GM12878 (cell line): ENCODE results near the gene PDCD1LG2. TPM values are rescaled to one million over a fixed set of nuclear protein-coding genes. Genes with fewer than 3 reads are reported as not detected.

ENCODE experiments used
- ATAC-seq: fragments of 200-7000 bp; cut with Tn5 transposase; 3 replicates; pipeline ENCODE4 v1.9.1; 2020; ENCODE audit warnings: mild to moderate bottlenecking, moderate library complexity
- BruUV-seq: library from RNA; stranded (reverse); fragments of 400-500 nt; replicated peaks from 2 replicates; lab custom pipeline; 2021; lab: Mats Ljungman, UMichigan
- CTCF ChIA-PET: fragments of 300-600 bp; sonication (Branson Sonifier 250); formaldehyde crosslinking; extraction: SDS; loops from one replicate; lab custom pipeline; 2021; ENCODE audit warnings: inconsistent platforms; lab: Yijun Ruan, JAX
- POLR2A ChIA-PET: fragments of 350-600 bp; formaldehyde crosslinking; extraction: SDS; loops from one replicate; lab custom pipeline; 2021; ENCODE audit warnings: inconsistent platforms; lab: Charles Lee
- RAD21 ChIA-PET: fragments of 300-600 bp; sonication (Branson Sonifier 250); formaldehyde crosslinking; loops from one replicate; lab custom pipeline; 2023; ENCODE audit warnings: antibody characterized with exemption; ENCODE audit not compliant: unreplicated experiment; lab: Charles Lee
- SMC1A ChIA-PET: fragments of 300-600 bp; sonication (Branson Sonifier 250); formaldehyde crosslinking; loops from one replicate; lab custom pipeline; 2023; ENCODE audit not compliant: unreplicated experiment, uncharacterized antibody; lab: Charles Lee
- DNase-seq: peaks from one replicate; pipeline ENCODE4 v3.0.0-alpha.2; 2011; ENCODE audit warnings: low read depth, low spot score
- FAIRE-seq: peaks from 3 replicates; lab custom pipeline; 2011; peaks lifted over from hg19 to GRCh38; lab: Jason Lieb, UNC
- H2AFZ ChIP-seq: 2 replicates; pipeline ENCODE4 v1.6.0; 2011; ENCODE audit warnings: low read depth, low read length, control low read depth; ENCODE audit not compliant: control insufficient read depth
- H3K27ac ChIP-seq: 2 replicates; pipeline ENCODE4 v1.5.1; 2011; ENCODE audit warnings: control low read depth; ENCODE audit not compliant: control insufficient read depth, insufficient read depth
- H3K27me3 ChIP-seq, 2 experiments: replicated peaks in 1 of 2; 2 replicates each; pipeline versions ENCODE4 v1.6.0 to v1.6.1; 2011; ENCODE audit warnings: low read length in 1 of 2; ENCODE audit not compliant: control insufficient read depth in 2 of 2, insufficient read depth in 2 of 2
- H3K36me3 ChIP-seq, 2 experiments: 2 replicates each; pipeline ENCODE4 v1.5.1; 2011; ENCODE audit warnings: low read length in 1 of 2; ENCODE audit not compliant: control insufficient read depth in 2 of 2, insufficient read depth in 2 of 2
- H3K4me1 ChIP-seq: 2 replicates; pipeline ENCODE4 v1.6.1; 2011; ENCODE audit warnings: mild to moderate bottlenecking, low read length, moderate library complexity, mixed read lengths; ENCODE audit not compliant: control insufficient read depth, insufficient read depth
- H3K4me2 ChIP-seq: 2 replicates; pipeline ENCODE4 v1.6.0; 2011; ENCODE audit warnings: control low read depth; ENCODE audit not compliant: control insufficient read depth, insufficient read depth
- H3K4me3 ChIP-seq: fragments of 200-600 bp; sonication (generic); 2 replicates; pipeline ENCODE4 v1.5.1; 2016
- H3K79me2 ChIP-seq: 2 replicates; pipeline ENCODE4 v1.6.0; 2011; ENCODE audit warnings: low read length; ENCODE audit not compliant: control insufficient read depth, insufficient read depth
- H3K9ac ChIP-seq: 2 replicates; pipeline ENCODE4 v1.8.0; 2011; ENCODE audit warnings: low read length, control low read depth, mixed read lengths; ENCODE audit not compliant: control insufficient read depth, insufficient read depth
- H3K9me3 ChIP-seq: replicated peaks from 3 replicates; pipeline ENCODE4 v1.5.1; 2011; ENCODE audit warnings: mild to moderate bottlenecking, low read length; ENCODE audit not compliant: control insufficient read depth, insufficient read depth
- H4K20me1 ChIP-seq: 2 replicates; pipeline ENCODE4 v1.6.0; 2011; ENCODE audit not compliant: control insufficient read depth, insufficient read depth
- E4F1 ChIP-seq: fragments of 450-650 bp; IDR thresholded peaks from 2 replicates; pipeline ENCODE4 v1.6.1; 2018; ENCODE audit warnings: borderline replicate concordance, mild to moderate bottlenecking; ENCODE audit not compliant: partially characterized antibody
- PAX8 ChIP-seq: fragments of 450-650 bp; IDR thresholded peaks from 2 replicates; pipeline ENCODE4 v1.6.1; 2017; ENCODE audit warnings: mild to moderate bottlenecking, moderate library complexity
- RAD21 ChIP-seq: IDR thresholded peaks from 2 replicates; pipeline ENCODE4 v1.6.1; 2011; ENCODE audit warnings: mild to moderate bottlenecking, low read depth, low read length, moderate library complexity; ENCODE audit not compliant: insufficient read depth
- TARDBP ChIP-seq: IDR thresholded peaks from 2 replicates; pipeline ENCODE4 v1.6.1; 2016; ENCODE audit warnings: borderline replicate concordance
- WGBS: methylation state at CpG from one replicate; pipeline ENCODE4 v1.1.6; 2016; ENCODE audit warnings: low lambda C conversion rate; ENCODE audit not compliant: insufficient replicate concordance, insufficient coverage; ENCODE audit errors: missing lambda C conversion rate; 5-methylcytosine and 5-hydroxymethylcytosine counted together
- in situ Hi-C: fragments of 300-500 bp; cut with MboI; formaldehyde crosslinking; loops from 9 replicates; pipeline ENCODE4 v1.14.3; 2018; ENCODE audit warnings: mixed read lengths
- intact Hi-C: fragments of 100-400 bp; cut with micrococcal nuclease; formaldehyde crosslinking; loops from one replicate; pipeline ENCODE4 v1.14.2; 2022; ENCODE audit not compliant: unreplicated experiment
- polyA plus RNA-seq, 11 experiments: library from polyadenylated mRNA; depleted of rRNA in 4 of 11; unstranded in 6 of 11; stranded (reverse) in 5 of 11; fragments of >200 nt; fragmentation: Nextera tagmentation in 4 of 11; fragmentation: Illumina TruSeq in 1 of 11; extraction: Ambion mirVana in 4 of 11; extraction: Trizol in 1 of 11; gene quantifications; 1 replicate in 1 of 11; 2 replicates in 10 of 11; pipeline versions ENCODE4 v1.2.1 to v1.2.3, GENCODE V29; 2011 to 2016; ENCODE audit warnings: inconsistent platforms in 2 of 11, missing spikeins in 2 of 11, low read depth in 1 of 11
- total RNA-seq, 4 experiments: library from RNA; depleted of rRNA in 3 of 4; stranded (reverse); fragments of >200 nt in 3 of 4; fragmentation: Illumina TruSeq in 1 of 4; extraction: Trizol in 1 of 4; gene quantifications; 2 replicates each; pipeline versions ENCODE4 v1.2.1 to v1.2.3, GENCODE V29; 2013 to 2021

The PDCD1LG2 gene
- total and polyA plus RNA-seq, 10 of the 15 experiments (the other 5 are each of a cell fraction or from before 2014, with no cell fraction given): 1.5 to 37.3 (median 3.0) TPM

- in situ Hi-C loops (no loop called here), intact Hi-C loops (no loop called here)
- DNase-seq: no peak
- no peak overlapping the region for H3K27ac ChIP-seq
- no peak overlapping the region for H3K4me2 ChIP-seq
- peaks cover 12 to 17% of the 10 kb centered on the region in 2 experiments for H3K36me3 ChIP-seq
- no peak overlapping the region for H2AFZ ChIP-seq
- peaks cover 3% of the 10 kb centered on the region for H3K79me2 ChIP-seq
- no peak overlapping the region for H3K9ac ChIP-seq
- ChIA-PET SMC1A (interaction anchor here (0.7 to 1.3 kb wide), 4 partner anchors 9 to 39 kb away, joined by 3 to 5 read pairs (median 4); no protein-coding TSS in a partner anchor), RAD21 (interaction anchor here (1.0 kb wide), 1 partner anchor 49 kb away, joined by 3 read pairs; no protein-coding TSS in a partner anchor), CTCF (interaction anchor here (0.7 to 1.3 kb wide), 2 partner anchors 8 to 18 kb away, joined by 3 to 4 read pairs; partner anchors contain the start of gene CD274), POLR2A (interaction anchor here (0.9 kb wide), 1 partner anchor 10 kb away, joined by 3 read pairs; no protein-coding TSS in a partner anchor)
- no peaks in the 10 kb centered on the region; the same call in 2 of the 3 replicates for H3K9me3 ChIP-seq
- H3K4me1 ChIP-seq: peaks cover 23% of the 10 kb centered on the region
- no peak for TF ChIP-seq RAD21
- no peak for TF ChIP-seq TARDBP
- no peak for TF ChIP-seq E4F1
- no peak for TF ChIP-seq PAX8
- 65% methylated on average over 5 of the region's 5 CpGs for WGBS
- H3K27me3 ChIP-seq: no peaks in the 10 kb centered on the region
- BruUV-seq: no TSS peak
- no peaks in the 10 kb centered on the region for H4K20me1 ChIP-seq
- 0 out of 3 replicates have a peak, but pooled peaks have one; percentile 9 for ATAC-seq
- FAIRE-seq: no peak
- no peak overlapping the region for H3K4me3 ChIP-seq
Measured at GRCh38 chr9:5468850-5469249, 41.5 kb upstream of the PDCD1LG2 start.
